GM12878 (cell line): ENCODE results near the gene CD82. TPM values are rescaled to one million over a fixed set of nuclear protein-coding genes. Genes with fewer than 3 reads are reported as not detected.
A peak's percentile ranks its signal among the peaks of the same experiment; 100 is the strongest.

Experiments used
- CBFB ChIP-seq: IDR thresholded peaks from 2 replicates; pipeline ENCODE4 v1.6.1; 2016; ENCODE audit warnings: antibody characterized with exemption, low read depth
- CREM ChIP-seq: IDR thresholded peaks from 2 replicates; pipeline ENCODE4 v1.6.1; 2014; ENCODE audit warnings: antibody characterized with exemption, low read depth
- ETV6 ChIP-seq, 2 experiments: fragments of 450-650 bp in 1 of 2; IDR thresholded peaks in 1 of 2; conservative IDR thresholded peaks in 1 of 2; 2 replicates each; pipeline ENCODE4 v1.6.1; 2014; ENCODE audit warnings: antibody characterized with exemption in 1 of 2, borderline replicate concordance in 1 of 2, low read depth in 1 of 2, mild to moderate bottlenecking in 1 of 2, moderate library complexity in 1 of 2
- GATAD2B ChIP-seq: fragments of 450-650 bp; conservative IDR thresholded peaks from 2 replicates; pipeline ENCODE4 v1.6.1; 2017; ENCODE audit warnings: low read depth, mild to moderate bottlenecking, moderate library complexity
- IKZF1 ChIP-seq: fragments of 450-650 bp; conservative IDR thresholded peaks from 2 replicates; pipeline ENCODE4 v1.6.1; 2017; ENCODE audit warnings: antibody characterized with exemption, mild to moderate bottlenecking
- JUNB ChIP-seq: IDR thresholded peaks from 2 replicates; pipeline ENCODE4 v1.6.1; 2016; ENCODE audit warnings: antibody characterized with exemption, mild to moderate bottlenecking
- LARP7 ChIP-seq: fragments of 450-650 bp; IDR thresholded peaks from 2 replicates; pipeline ENCODE4 v1.6.1; 2017; ENCODE audit warnings: mild to moderate bottlenecking
- MYB ChIP-seq: fragments of 150-350 bp; IDR thresholded peaks from 2 replicates; pipeline ENCODE4 v1.6.1; 2014; ENCODE audit warnings: mild to moderate bottlenecking, low read depth, low read length, borderline replicate concordance
- PAX8 ChIP-seq: fragments of 450-650 bp; IDR thresholded peaks from 2 replicates; pipeline ENCODE4 v1.6.1; 2017; ENCODE audit warnings: mild to moderate bottlenecking, moderate library complexity
- POLR2A ChIP-seq: IDR thresholded peaks from 2 replicates; pipeline ENCODE4 v1.6.1; 2011; ENCODE audit warnings: low read depth, mild to moderate bottlenecking, low read length
- PRDM15 ChIP-seq: fragments of 450-650 bp; formaldehyde crosslinking; IDR thresholded peaks from 2 replicates; pipeline ENCODE4 v1.4.0; 2020; ENCODE audit warnings: mild to moderate bottlenecking, moderate library complexity
- SRF ChIP-seq, 2 experiments: IDR thresholded peaks; 2 replicates each; pipeline ENCODE4 v1.6.1; 2011; ENCODE audit warnings: low read depth in 2 of 2, low read length in 2 of 2, mild to moderate bottlenecking in 1 of 2, moderate library complexity in 1 of 2
- YBX1 ChIP-seq: fragments of 450-650 bp; IDR thresholded peaks from 2 replicates; pipeline ENCODE4 v1.6.1; 2016; ENCODE audit warnings: antibody characterized with exemption
- YY1 ChIP-seq: IDR thresholded peaks from 2 replicates; pipeline ENCODE4 v1.6.1; 2011; ENCODE audit warnings: low read depth, mild to moderate bottlenecking, low read length
- ZNF274 ChIP-seq: IDR thresholded peaks from one replicate; pipeline ENCODE4 v1.8.0; 2011; ENCODE audit not compliant: insufficient read length, insufficient read depth
- polyA plus RNA-seq, 11 experiments: library from polyadenylated mRNA; depleted of rRNA in 4 of 11; unstranded in 6 of 11; stranded (reverse) in 5 of 11; fragments of >200 nt; fragmentation: Nextera tagmentation in 4 of 11; fragmentation: Illumina TruSeq in 1 of 11; extraction: Ambion mirVana in 4 of 11; extraction: Trizol in 1 of 11; gene quantifications; 1 replicate in 1 of 11; 2 replicates in 10 of 11; pipeline versions ENCODE4 v1.2.1 to v1.2.3, GENCODE V29; 2011 to 2016; ENCODE audit warnings: inconsistent platforms in 2 of 11, missing spikeins in 2 of 11, low read depth in 1 of 11
- total RNA-seq, 4 experiments: library from RNA; depleted of rRNA in 3 of 4; stranded (reverse); fragments of >200 nt in 3 of 4; fragmentation: Illumina TruSeq in 1 of 4; extraction: Trizol in 1 of 4; gene quantifications; 2 replicates each; pipeline versions ENCODE4 v1.2.1 to v1.2.3, GENCODE V29; 2013 to 2021
- TF ChIP-seq, protein P1 (sequence below): fragments of 450-650 bp; IDR thresholded peaks from 2 replicates; pipeline ENCODE4 v1.6.1; 2018; ENCODE audit warnings: borderline replicate concordance, mild to moderate bottlenecking; ENCODE audit not compliant: partially characterized antibody
- TF ChIP-seq, protein P2 (sequence below): IDR thresholded peaks from 2 replicates; pipeline ENCODE4 v1.6.1; 2012; ENCODE audit warnings: low read depth, low read length, improper control_type of control experiment
- TF ChIP-seq, protein P3 (sequence below): IDR thresholded peaks from 2 replicates; pipeline ENCODE4 v1.6.1; 2012; ENCODE audit warnings: improper control_type of control experiment, low read depth, low read length; ENCODE audit not compliant: insufficient replicate concordance

CD82 gene
- total and polyA plus RNA-seq, 10 of the 15 experiments (the other 5 are each of a cell fraction or from before 2014, with no cell fraction given): 5.2 to 180 (median 84.7) TPM

- TF ChIP-seq, protein P1, sequence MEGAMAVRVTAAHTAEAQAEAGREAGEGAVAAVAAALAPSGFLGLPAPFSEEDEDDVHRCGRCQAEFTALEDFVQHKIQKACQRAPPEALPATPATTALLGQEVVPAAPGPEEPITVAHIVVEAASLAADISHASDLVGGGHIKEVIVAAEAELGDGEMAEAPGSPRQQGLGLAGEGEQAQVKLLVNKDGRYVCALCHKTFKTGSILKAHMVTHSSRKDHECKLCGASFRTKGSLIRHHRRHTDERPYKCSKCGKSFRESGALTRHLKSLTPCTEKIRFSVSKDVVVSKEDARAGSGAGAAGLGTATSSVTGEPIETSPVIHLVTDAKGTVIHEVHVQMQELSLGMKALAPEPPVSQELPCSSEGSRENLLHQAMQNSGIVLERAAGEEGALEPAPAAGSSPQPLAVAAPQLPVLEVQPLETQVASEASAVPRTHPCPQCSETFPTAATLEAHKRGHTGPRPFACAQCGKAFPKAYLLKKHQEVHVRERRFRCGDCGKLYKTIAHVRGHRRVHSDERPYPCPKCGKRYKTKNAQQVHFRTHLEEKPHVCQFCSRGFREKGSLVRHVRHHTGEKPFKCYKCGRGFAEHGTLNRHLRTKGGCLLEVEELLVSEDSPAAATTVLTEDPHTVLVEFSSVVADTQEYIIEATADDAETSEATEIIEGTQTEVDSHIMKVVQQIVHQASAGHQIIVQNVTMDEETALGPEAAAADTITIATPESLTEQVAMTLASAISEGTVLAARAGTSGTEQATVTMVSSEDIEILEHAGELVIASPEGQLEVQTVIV: no peak
- peak in 1 of 2 experiments; percentile 62; a peak in 1 of 4 replicates for TF ChIP-seq SRF (IDR thresholded peaks at IDR 0.05; ENCODE audit: low read depth in 2 of 2, low read length in 2 of 2)
- TF ChIP-seq GATAD2B: 0 out of 2 replicates have a peak, but pooled peaks have one; percentile 64
- TF ChIP-seq CBFB: peak; percentile 96
- no peak for TF ChIP-seq ZNF274
- TF ChIP-seq ETV6 (conservative IDR thresholded peaks at IDR 0.05 in 1 of 2, IDR thresholded peaks at IDR 0.05 in 1 of 2; ENCODE audit: borderline replicate concordance in 1 of 2, low read depth in 1 of 2): peak in 1 of 2 experiments; percentile 88; a peak in 2 of 4 replicates
- TF ChIP-seq, protein P2, sequence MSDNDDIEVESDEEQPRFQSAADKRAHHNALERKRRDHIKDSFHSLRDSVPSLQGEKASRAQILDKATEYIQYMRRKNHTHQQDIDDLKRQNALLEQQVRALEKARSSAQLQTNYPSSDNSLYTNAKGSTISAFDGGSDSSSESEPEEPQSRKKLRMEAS: peak; percentile 12; the same call in 1 of the 2 replicates
- no peak for TF ChIP-seq MYB
- TF ChIP-seq PAX8: no peak
- peak; percentile 72 for TF ChIP-seq YY1
- peak; percentile 69 for TF ChIP-seq POLR2A
- TF ChIP-seq, protein P3, sequence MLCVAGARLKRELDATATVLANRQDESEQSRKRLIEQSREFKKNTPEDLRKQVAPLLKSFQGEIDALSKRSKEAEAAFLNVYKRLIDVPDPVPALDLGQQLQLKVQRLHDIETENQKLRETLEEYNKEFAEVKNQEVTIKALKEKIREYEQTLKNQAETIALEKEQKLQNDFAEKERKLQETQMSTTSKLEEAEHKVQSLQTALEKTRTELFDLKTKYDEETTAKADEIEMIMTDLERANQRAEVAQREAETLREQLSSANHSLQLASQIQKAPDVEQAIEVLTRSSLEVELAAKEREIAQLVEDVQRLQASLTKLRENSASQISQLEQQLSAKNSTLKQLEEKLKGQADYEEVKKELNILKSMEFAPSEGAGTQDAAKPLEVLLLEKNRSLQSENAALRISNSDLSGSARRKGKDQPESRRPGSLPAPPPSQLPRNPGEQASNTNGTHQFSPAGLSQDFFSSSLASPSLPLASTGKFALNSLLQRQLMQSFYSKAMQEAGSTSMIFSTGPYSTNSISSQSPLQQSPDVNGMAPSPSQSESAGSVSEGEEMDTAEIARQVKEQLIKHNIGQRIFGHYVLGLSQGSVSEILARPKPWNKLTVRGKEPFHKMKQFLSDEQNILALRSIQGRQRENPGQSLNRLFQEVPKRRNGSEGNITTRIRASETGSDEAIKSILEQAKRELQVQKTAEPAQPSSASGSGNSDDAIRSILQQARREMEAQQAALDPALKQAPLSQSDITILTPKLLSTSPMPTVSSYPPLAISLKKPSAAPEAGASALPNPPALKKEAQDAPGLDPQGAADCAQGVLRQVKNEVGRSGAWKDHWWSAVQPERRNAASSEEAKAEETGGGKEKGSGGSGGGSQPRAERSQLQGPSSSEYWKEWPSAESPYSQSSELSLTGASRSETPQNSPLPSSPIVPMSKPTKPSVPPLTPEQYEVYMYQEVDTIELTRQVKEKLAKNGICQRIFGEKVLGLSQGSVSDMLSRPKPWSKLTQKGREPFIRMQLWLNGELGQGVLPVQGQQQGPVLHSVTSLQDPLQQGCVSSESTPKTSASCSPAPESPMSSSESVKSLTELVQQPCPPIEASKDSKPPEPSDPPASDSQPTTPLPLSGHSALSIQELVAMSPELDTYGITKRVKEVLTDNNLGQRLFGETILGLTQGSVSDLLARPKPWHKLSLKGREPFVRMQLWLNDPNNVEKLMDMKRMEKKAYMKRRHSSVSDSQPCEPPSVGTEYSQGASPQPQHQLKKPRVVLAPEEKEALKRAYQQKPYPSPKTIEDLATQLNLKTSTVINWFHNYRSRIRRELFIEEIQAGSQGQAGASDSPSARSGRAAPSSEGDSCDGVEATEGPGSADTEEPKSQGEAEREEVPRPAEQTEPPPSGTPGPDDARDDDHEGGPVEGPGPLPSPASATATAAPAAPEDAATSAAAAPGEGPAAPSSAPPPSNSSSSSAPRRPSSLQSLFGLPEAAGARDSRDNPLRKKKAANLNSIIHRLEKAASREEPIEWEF: peak; percentile 67
- peak; percentile 78 for TF ChIP-seq CREM
- TF ChIP-seq YBX1: no peak
- TF ChIP-seq PRDM15: no peak
- peak; percentile 86 for TF ChIP-seq IKZF1
- TF ChIP-seq LARP7: peak; percentile 47; the same call in 1 of the 2 replicates
- TF ChIP-seq JUNB: peak; percentile 65; the same call in 1 of the 2 replicates
Observed at GRCh38 chr11:44568658-44569473, 3.4 kb downstream of the CD82 start (continued).
